ENCODE measurements around the gene NRN1. TPM values are rescaled to one million over a fixed set of nuclear protein-coding genes. Genes with fewer than 3 reads are reported as not detected.
"Not testable (repeated sequence)": the region's sequence is repeated elsewhere in the genome, so short reads cannot be mapped to it uniquely, and the experiment has no call there.

NRN1 gene
- polyA plus RNA-seq, 1 donor (not counting 4 experiments of a cell fraction or from before 2014, with no cell fraction given): 5.7 TPM

- no peaks in the 10 kb centered on the region for H3K9me3 ChIP-seq (ENCODE audit: control insufficient read depth, low read depth, low read length)
- no peaks in the 10 kb centered on the region for H3K4me1 ChIP-seq (ENCODE audit: control insufficient read depth, extremely low read depth, insufficient read depth, low read length)
- DNase-seq (ENCODE audit: low read depth, low spot score) (no peak), FAIRE-seq (no peak)
- no peaks in the 10 kb centered on the region for H3K9me1 ChIP-seq (ENCODE audit: control insufficient read depth, extremely low read depth, insufficient read depth, low read length)
- H3K27ac ChIP-seq (ENCODE audit: control insufficient read depth, insufficient read depth, low read length): no peak overlapping the region
- H3K36me3 ChIP-seq (ENCODE audit: control insufficient read depth in 2 of 2, extremely low read depth in 1 of 2, insufficient read depth in 2 of 2, low read length in 2 of 2): no peaks in the 10 kb centered on the region
- no peak overlapping the region for H3K4me2 ChIP-seq (ENCODE audit: control insufficient read depth, extremely low read depth, insufficient read depth, low read depth, low read length)
- H3K9ac ChIP-seq (ENCODE audit: control insufficient read depth, extremely low read depth, insufficient read depth, low read length): no peak overlapping the region
- H3K4me3 ChIP-seq (ENCODE audit: control insufficient read depth in 2 of 3, extremely low read depth in 1 of 3, insufficient read depth in 2 of 3, low read depth in 1 of 3, low read length in 3 of 3): no peak overlapping the region
- no peaks in the 10 kb centered on the region for H3K27me3 ChIP-seq (ENCODE audit: control insufficient read depth, extremely low read depth, insufficient read depth, low read length)
- no peaks in the 10 kb centered on the region for H3K79me2 ChIP-seq (ENCODE audit: control insufficient read depth, insufficient read depth, low read length)
- H2AFZ ChIP-seq (ENCODE audit: control insufficient read depth, low read length): no peak overlapping the region
- dilution Hi-C loops (cut with MboI; ENCODE audit: extremely low pct_ligation_motif_present, low sequenced_read_pairs): no loop called here
- H4K20me1 ChIP-seq (ENCODE audit: control insufficient read depth, extremely low read depth, insufficient read depth, low read length): no peaks in the 10 kb centered on the region
- no peak for TF ChIP-seq EZH2 (IDR thresholded peaks at IDR 0.05; ENCODE audit: low read length)
- TF ChIP-seq, protein P1, sequence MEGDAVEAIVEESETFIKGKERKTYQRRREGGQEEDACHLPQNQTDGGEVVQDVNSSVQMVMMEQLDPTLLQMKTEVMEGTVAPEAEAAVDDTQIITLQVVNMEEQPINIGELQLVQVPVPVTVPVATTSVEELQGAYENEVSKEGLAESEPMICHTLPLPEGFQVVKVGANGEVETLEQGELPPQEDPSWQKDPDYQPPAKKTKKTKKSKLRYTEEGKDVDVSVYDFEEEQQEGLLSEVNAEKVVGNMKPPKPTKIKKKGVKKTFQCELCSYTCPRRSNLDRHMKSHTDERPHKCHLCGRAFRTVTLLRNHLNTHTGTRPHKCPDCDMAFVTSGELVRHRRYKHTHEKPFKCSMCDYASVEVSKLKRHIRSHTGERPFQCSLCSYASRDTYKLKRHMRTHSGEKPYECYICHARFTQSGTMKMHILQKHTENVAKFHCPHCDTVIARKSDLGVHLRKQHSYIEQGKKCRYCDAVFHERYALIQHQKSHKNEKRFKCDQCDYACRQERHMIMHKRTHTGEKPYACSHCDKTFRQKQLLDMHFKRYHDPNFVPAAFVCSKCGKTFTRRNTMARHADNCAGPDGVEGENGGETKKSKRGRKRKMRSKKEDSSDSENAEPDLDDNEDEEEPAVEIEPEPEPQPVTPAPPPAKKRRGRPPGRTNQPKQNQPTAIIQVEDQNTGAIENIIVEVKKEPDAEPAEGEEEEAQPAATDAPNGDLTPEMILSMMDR (optimal IDR thresholded peaks at IDR 0.05 in 1 of 3, IDR thresholded peaks at IDR 0.05 in 1 of 3, conservative IDR thresholded peaks at IDR 0.05 in 1 of 3; ENCODE audit: extremely low read depth in 1 of 3, insufficient read depth in 2 of 3, low read length in 3 of 3): no peak
Measured at GRCh38 chr6:6024220-6024619, 17.5 kb upstream of the NRN1 start.

DNA sequence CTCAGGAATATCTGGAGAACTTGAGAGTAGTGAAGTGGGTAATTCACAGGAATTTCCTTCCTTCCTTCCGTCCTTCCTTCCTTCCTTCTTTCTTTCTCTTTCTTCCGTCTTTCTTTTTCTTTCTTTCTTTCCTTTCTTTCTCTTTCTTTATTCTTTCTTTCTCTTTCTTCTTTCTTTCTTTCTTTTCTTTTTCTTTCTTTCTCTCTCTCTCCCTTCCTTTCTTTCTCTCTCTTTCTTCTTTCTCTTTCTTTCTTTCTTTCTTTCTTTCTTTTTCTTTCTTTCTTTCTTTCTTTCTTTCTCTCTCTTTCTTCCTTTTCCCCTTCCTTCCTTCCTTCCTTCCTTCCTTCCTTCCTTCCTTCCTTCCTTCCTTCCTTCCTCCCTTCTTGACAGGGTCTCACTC, 16.1 kb upstream of the NRN1 start:
- H3K79me2 ChIP-seq (ENCODE audit: control insufficient read depth, insufficient read depth, low read length); H3K27me3 ChIP-seq (ENCODE audit: control insufficient read depth, extremely low read depth, insufficient read depth, low read length); H4K20me1 ChIP-seq (ENCODE audit: control insufficient read depth, extremely low read depth, insufficient read depth, low read length); dilution Hi-C loops (cut with MboI; ENCODE audit: extremely low pct_ligation_motif_present, low sequenced_read_pairs); H3K4me3 ChIP-seq (ENCODE audit: control insufficient read depth in 2 of 3, extremely low read depth in 1 of 3, insufficient read depth in 2 of 3, low read depth in 1 of 3, low read length in 3 of 3); DNase-seq (ENCODE audit: low read depth, low spot score); H3K4me1 ChIP-seq (ENCODE audit: control insufficient read depth, extremely low read depth, insufficient read depth, low read length); FAIRE-seq; H3K9me1 ChIP-seq (ENCODE audit: control insufficient read depth, extremely low read depth, insufficient read depth, low read length); H2AFZ ChIP-seq (ENCODE audit: control insufficient read depth, low read length); H3K4me2 ChIP-seq (ENCODE audit: control insufficient read depth, extremely low read depth, insufficient read depth, low read depth, low read length); H3K27ac ChIP-seq (ENCODE audit: control insufficient read depth, insufficient read depth, low read length); H3K9me3 ChIP-seq (ENCODE audit: control insufficient read depth, low read depth, low read length); H3K9ac ChIP-seq (ENCODE audit: control insufficient read depth, extremely low read depth, insufficient read depth, low read length); H3K36me3 ChIP-seq (ENCODE audit: control insufficient read depth in 2 of 2, extremely low read depth in 1 of 2, insufficient read depth in 2 of 2, low read length in 2 of 2): not testable (repeated sequence)
